Astrocyte of the cerebellum (primary cell): ENCODE data around the gene SPATA31D1.
"Not testable (repeated sequence)": the region's sequence is repeated elsewhere in the genome, so short reads cannot be mapped to it uniquely, and the experiment has no call there.

Source experiments
- DNase-seq: peaks from one replicate; pipeline ENCODE4 v3.0.0-alpha.2; 2011; ENCODE audit warnings: low read depth
- H3K4me3 ChIP-seq: 2 replicates; pipeline ENCODE4 v1.5.1; 2011; ENCODE audit warnings: mild to moderate bottlenecking, low read depth, low read length, moderate library complexity
- in situ Hi-C: cut with HindIII; loops from 2 replicates; pipeline ENCODE4 v1.10.0; 2017; ENCODE audit warnings: low sequenced_read_pairs
- TF ChIP-seq, protein P1 (sequence below): IDR thresholded peaks from 2 replicates; pipeline ENCODE4 v1.5.1; 2012; ENCODE audit warnings: low read length, low read depth, moderate library complexity, mild to moderate bottlenecking; ENCODE audit errors: missing control alignments

SPATA31D1 gene

DNA sequence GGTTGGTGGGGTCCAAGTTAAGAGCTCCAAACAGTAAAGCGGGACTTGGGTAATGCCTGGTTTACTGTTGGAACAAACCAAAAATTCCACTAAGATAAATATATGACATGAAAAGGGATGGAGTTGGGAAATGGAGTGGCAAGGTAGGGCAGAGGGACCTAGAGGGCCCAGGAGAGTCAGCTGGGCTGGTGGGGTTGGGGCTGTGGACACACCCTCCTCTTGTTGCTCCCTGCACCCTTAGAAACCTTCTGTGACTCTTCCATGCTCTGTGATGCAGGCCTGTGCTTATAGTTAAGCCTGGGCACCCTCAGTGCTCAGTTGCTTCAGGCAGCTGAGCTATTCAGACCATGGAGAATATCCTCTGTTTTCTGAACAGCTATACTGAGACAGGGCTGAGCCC, at the start of gene SPATA31D1:
SPATA31D1 (plus strand) TSS at position 301 of the 400 bp plus-strand sequence; CDS start at position 348, 47 bp downstream.
- not testable (repeated sequence) for H3K4me3 ChIP-seq, DNase-seq
- in situ Hi-C loops = loop anchor here (25.0 kb wide), 1 partner anchor 101 kb away; no protein-coding TSS in a partner anchor

DNA sequence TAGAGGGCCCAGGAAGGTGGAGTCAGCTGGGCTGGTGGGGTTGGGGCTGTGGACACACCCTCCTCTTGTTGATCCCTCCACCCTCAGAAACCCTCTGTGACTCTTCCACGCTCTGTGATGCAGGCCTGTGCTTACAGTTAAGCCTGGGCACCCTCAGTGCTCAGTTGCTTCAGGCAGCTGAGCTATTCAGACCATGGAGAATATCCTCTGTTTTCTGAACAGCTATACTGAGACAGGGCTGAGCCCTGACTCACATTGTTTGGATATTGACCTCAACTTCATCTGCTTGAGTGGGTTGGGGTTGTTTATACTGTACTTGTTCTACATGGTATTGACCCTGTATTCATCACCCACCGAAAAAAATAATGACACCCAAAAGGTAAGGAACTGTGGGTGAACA, 45.2 kb upstream of the SPATA31D1 start, which contains the start of gene SPATA31D3:
SPATA31D3 (plus strand) TSS at position 108 of the 400 bp plus-strand sequence; CDS start at position 194, 86 bp downstream.
- DNase-seq, in situ Hi-C loops, H3K4me3 ChIP-seq: not testable (repeated sequence)

DNA sequence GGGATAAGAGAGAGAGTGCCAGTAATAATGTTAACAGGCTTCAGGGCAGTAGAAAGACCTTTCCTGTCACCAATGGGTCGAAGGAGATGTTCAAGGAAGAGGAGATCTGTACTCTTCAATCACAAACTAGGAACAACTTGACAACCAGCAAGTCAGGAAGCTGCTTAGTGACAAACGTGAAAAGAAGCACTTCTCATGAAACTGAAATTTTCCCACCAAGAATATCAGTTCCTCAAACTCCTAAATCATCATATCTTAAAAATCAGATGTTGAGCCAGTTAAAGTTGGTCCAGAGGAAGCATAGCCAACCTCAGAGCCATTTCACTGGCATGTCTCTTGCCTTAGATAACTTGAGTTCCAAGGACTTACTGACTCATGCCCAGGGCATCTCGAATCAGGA, 39.9 kb upstream of the SPATA31D1 start:
- in situ Hi-C loops, H3K4me3 ChIP-seq, DNase-seq: not testable (repeated sequence)

DNA sequence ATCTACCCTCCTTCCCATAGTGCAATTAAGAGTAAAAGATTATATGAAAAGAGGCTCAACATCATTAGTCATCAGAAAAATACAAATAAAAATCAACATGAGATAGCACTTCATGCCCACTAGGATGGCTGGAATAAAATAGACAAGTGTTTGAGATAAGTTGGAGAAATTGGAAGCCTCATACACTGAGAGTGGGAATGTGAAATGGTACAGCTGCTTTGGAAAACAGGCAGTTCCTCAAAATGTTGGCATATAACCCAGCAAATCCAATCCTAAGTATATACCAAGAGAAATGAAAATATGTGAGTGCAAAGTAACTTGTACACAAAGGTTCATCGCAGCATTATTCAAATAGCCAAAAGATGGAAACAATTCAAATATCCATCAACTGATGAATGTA, 35.5 kb upstream of the SPATA31D1 start:
- TF ChIP-seq, protein P1, sequence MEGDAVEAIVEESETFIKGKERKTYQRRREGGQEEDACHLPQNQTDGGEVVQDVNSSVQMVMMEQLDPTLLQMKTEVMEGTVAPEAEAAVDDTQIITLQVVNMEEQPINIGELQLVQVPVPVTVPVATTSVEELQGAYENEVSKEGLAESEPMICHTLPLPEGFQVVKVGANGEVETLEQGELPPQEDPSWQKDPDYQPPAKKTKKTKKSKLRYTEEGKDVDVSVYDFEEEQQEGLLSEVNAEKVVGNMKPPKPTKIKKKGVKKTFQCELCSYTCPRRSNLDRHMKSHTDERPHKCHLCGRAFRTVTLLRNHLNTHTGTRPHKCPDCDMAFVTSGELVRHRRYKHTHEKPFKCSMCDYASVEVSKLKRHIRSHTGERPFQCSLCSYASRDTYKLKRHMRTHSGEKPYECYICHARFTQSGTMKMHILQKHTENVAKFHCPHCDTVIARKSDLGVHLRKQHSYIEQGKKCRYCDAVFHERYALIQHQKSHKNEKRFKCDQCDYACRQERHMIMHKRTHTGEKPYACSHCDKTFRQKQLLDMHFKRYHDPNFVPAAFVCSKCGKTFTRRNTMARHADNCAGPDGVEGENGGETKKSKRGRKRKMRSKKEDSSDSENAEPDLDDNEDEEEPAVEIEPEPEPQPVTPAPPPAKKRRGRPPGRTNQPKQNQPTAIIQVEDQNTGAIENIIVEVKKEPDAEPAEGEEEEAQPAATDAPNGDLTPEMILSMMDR = no peak
- in situ Hi-C loops = no loop called here
- H3K4me3 ChIP-seq = no peak overlapping the region
- no peak for DNase-seq

DNA sequence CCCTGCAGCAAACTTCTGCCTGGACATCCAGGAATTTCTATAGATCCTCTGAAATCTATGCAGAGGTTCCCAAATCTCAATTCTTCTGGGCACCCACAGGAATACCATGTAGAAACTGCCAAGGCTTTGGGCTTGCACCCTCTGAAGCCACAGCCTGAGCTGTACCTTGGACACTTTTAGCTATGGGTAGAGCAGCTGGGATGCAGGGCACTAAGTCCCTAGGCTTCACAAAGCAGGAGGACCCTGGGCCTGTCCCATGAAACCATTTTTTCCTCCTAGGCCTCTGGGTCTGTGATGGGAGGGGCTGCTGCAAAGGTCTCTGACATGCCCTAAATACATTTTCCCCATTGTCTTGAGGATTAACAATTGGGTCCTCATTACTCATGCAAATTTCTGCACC, 32.9 kb upstream of the SPATA31D1 start:
- H3K4me3 ChIP-seq = no peak overlapping the region
- DNase-seq = no peak
- TF ChIP-seq, protein P1 = no peak
- in situ Hi-C loops = no loop called here

DNA sequence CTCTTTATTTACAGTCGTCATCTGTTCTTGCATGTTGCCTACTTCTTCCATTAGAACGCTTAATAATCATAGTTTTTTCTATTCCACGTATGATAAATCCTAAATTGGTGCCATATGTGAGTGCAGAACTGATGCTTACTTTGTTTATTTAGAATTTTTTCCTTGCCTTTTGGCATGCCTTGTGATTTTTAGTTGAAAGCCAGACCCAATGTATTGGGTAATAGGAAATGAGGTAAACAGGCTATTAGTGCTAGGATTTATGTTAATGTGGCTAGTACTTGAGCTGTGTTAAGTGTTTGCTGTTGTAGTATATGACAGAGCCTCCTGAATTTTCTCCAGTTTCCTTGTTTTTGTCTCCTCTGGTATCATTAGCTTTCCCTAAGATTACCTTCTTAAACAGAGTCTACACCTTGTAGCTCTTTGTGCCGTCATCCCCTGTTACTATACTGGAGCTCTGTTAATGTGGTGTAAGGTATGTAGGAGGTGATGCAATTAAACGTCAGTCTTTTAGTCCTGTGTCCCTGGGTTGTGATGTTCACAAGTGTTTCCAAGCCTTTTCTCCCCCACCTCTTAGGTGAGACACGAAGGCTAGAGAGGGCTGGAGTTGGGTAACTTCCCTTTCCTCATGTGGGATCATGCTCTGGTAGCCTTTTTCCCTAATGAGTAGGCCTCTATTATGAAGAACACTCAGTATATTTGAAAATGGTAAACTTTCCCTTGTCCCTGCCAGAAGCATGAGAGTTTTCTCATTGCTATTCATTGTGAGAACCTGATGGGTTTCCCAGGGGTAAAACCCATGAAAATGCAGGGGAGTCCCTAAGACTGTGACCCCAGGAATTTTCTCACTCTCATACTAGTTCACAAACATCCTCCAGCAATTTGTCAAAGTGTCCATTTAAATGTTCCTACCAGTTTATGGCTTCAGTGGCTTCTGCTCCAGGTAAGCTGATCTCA, 24.1 kb upstream of the SPATA31D1 start:
- in situ Hi-C loops = no loop called here
- no peak for DNase-seq

DNA sequence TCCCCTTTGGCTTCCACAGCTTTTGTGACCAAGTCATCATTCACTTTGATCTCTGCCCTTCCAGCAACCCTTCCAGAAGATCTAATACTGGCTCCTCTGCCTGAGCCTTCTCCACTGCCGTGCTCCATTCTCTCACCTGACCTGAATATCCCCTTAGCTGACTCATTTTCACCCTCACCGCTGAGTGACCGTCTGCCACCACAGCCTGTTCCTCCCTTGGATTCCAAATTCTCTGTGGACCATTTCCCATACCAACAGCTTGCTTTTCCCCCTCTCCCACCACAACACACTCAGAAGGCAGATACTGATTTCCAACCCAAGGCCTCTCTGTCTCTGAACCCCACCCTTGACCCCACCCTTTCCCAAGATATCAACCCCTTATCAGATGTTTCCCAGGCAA, 20.5 kb upstream of the SPATA31D1 start:
- in situ Hi-C loops = no loop called here
- TF ChIP-seq, protein P1 = no peak

More for the DNA sequence above, 24.1 kb upstream of the SPATA31D1 start:
- H3K4me3 ChIP-seq = no peak overlapping the region
- TF ChIP-seq, protein P1 = no peak

DNA sequence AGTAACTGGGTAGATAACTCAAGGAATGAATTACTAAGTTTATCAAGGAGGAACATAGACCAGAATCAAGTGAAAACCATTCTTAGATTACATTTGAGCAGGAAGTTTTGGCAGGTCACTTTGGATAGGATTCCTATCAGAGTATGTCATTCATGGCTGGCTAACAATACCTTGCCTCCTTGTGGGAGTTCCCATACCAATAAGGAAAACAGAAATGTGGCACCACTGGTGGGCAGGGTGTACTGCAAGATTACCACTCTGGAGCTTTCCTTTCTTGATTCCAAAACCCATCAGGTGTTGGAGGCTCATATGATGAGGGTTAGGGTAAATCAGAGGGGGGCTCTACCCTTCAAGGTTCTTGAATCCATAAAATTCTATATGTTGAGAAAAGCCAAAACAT, 18.6 kb upstream of the SPATA31D1 start:
- in situ Hi-C loops = no loop called here
- peak; percentile 2 for DNase-seq
- H3K4me3 ChIP-seq = no peak overlapping the region

More for the DNA sequence above, 20.5 kb upstream of the SPATA31D1 start:
- H3K4me3 ChIP-seq = no peak overlapping the region
- DNase-seq = no peak

More for the DNA sequence above, 18.6 kb upstream of the SPATA31D1 start:
- TF ChIP-seq, protein P1 = no peak
